HepG2 (cell line): ENCODE measurements around the gene SQSTM1. TPM values are rescaled to one million over a fixed set of nuclear protein-coding genes. Genes with fewer than 3 reads are reported as not detected.

Experiments
- ATAC-seq: fragments of 200-7000 bp; cut with Tn5 transposase; 3 replicates; pipeline ENCODE4 v1.9.1; 2020; ENCODE audit warnings: mild to moderate bottlenecking, moderate library complexity
- BruUV-seq: library from RNA; stranded (reverse); fragments of 400-500 nt; replicated peaks from 2 replicates; lab custom pipeline; 2021; lab: Mats Ljungman, UMichigan
- CTCF ChIA-PET: fragments of 300-600 bp; formaldehyde crosslinking; extraction: SDS; loops from one replicate; lab custom pipeline; 2021; ENCODE audit warnings: low total read pairs, inconsistent platforms, low intra/inter-chr PET ratio; lab: Yijun Ruan, JAX
- POLR2A ChIA-PET: fragments of 350-600 bp; sonication (Branson Sonifier 250); formaldehyde crosslinking; loops from one replicate; lab custom pipeline; 2020; ENCODE audit warnings: antibody characterized with exemption, inconsistent platforms; lab: Yijun Ruan, JAX
- DNase-seq: peaks from one replicate; pipeline ENCODE4 v3.0.0-alpha.2; 2015; ENCODE audit warnings: low spot score
- FAIRE-seq: peaks from 3 replicates; lab custom pipeline; 2011; peaks lifted over from hg19 to GRCh38; lab: Jason Lieb, UNC
- H2AFZ ChIP-seq: one replicate; pipeline ENCODE4 v1.6.1; 2011; ENCODE audit warnings: low read length, inconsistent platforms
- H3K27ac ChIP-seq: fragments of 300-600 bp; 3 replicates; pipeline ENCODE4 v1.8.0; 2011; ENCODE audit warnings: mixed run types, mild to moderate bottlenecking, mixed read lengths, low read length, inconsistent platforms; ENCODE audit not compliant: insufficient read depth; ENCODE audit errors: extremely low read length
- H3K27me3 ChIP-seq, 2 experiments: fragments of 200-600 bp in 1 of 2; 2 replicates in 1 of 2; 3 replicates in 1 of 2; pipeline versions ENCODE4 v1.6.0 to v1.8.0; 2011; ENCODE audit warnings: low read length in 2 of 2, mild to moderate bottlenecking in 2 of 2, moderate library complexity in 2 of 2, inconsistent platforms in 1 of 2; ENCODE audit not compliant: insufficient read depth in 2 of 2, control insufficient read depth in 1 of 2
- H3K36me3 ChIP-seq, 2 experiments: fragments of 200-600 bp in 1 of 2; replicated peaks in 1 of 2; 2 replicates in 1 of 2; 3 replicates in 1 of 2; pipeline versions ENCODE4 v1.5.1 to v1.8.0; 2011; ENCODE audit warnings: low read length in 2 of 2, inconsistent platforms in 1 of 2; ENCODE audit not compliant: insufficient read depth in 2 of 2, control insufficient read depth in 1 of 2
- H3K4me1 ChIP-seq: 2 replicates; pipeline ENCODE4 v1.5.1; 2012; ENCODE audit warnings: low read length, inconsistent platforms; ENCODE audit not compliant: insufficient read depth
- H3K4me2 ChIP-seq: 2 replicates; pipeline ENCODE4 v1.6.0; 2011; ENCODE audit warnings: low read depth, low read length, inconsistent platforms
- H3K4me3 ChIP-seq, 3 experiments: fragments of 200-600 bp in 1 of 3; sonication (generic), shearing (Covaris generic) in 1 of 3; replicated peaks in 1 of 3; 2 replicates each; pipeline ENCODE4 v1.5.1; 2011 to 2016; ENCODE audit warnings: low read length in 3 of 3, inconsistent platforms in 2 of 3, low read depth in 2 of 3, mild to moderate bottlenecking in 2 of 3, control low read depth in 1 of 3, mixed read lengths in 1 of 3; ENCODE audit not compliant: insufficient read depth in 1 of 3
- H3K79me2 ChIP-seq: one replicate; pipeline ENCODE4 v1.6.1; 2011; ENCODE audit warnings: low read length, inconsistent platforms; ENCODE audit not compliant: insufficient read depth
- H3K9ac ChIP-seq: 2 replicates; pipeline ENCODE4 v1.6.0; 2011; ENCODE audit warnings: mild to moderate bottlenecking, low read depth, low read length, inconsistent platforms; ENCODE audit not compliant: insufficient read depth
- H3K9me3 ChIP-seq: 2 replicates; pipeline ENCODE4 v1.5.1; 2012; ENCODE audit warnings: mild to moderate bottlenecking, low read length
- H4K20me1 ChIP-seq: 2 replicates; pipeline ENCODE4 v1.6.0; 2011; ENCODE audit warnings: inconsistent platforms, mild to moderate bottlenecking, low read length, moderate library complexity; ENCODE audit not compliant: insufficient read depth
- ADNP ChIP-seq: sonication (generic); formaldehyde crosslinking; IDR thresholded peaks from 2 replicates; pipeline ENCODE4 v1.4.0; 2020; ENCODE audit warnings: missing genetic modification reagents
- MLLT10 ChIP-seq: sonication (generic); formaldehyde crosslinking; IDR thresholded peaks from 2 replicates; pipeline ENCODE4 v1.4.0; 2020; ENCODE audit warnings: missing genetic modification reagents
- ZFP90 ChIP-seq: sonication (generic); formaldehyde crosslinking; IDR thresholded peaks from 2 replicates; pipeline ENCODE4 v1.8.0; 2022; ENCODE audit warnings: missing genetic modification reagents, mild to moderate bottlenecking, inconsistent platforms, borderline replicate concordance
- ZNF570 ChIP-seq: sonication (generic); formaldehyde crosslinking; IDR thresholded peaks from 2 replicates; pipeline ENCODE4 v1.4.0; 2020; ENCODE audit warnings: mild to moderate bottlenecking, missing genetic modification reagents, borderline replicate concordance
- ZNF615 ChIP-seq: sonication (generic); formaldehyde crosslinking; IDR thresholded peaks from 2 replicates; pipeline ENCODE4 v1.5.0; 2020; ENCODE audit warnings: mild to moderate bottlenecking, missing genetic modification reagents, borderline replicate concordance
- WGBS: methylation state at CpG from one replicate; pipeline ENCODE4 v1.1.6; 2017; ENCODE audit warnings: low lambda C conversion rate; 5-methylcytosine and 5-hydroxymethylcytosine counted together
- in situ Hi-C: cut with HindIII; loops from 2 replicates; pipeline ENCODE4 v1.10.0; 2017; ENCODE audit warnings: low pct_unique_long_range_greater_than_20kb; ENCODE audit not compliant: extremely low pct_ligation_motif_present
- intact Hi-C: fragments of 100-400 bp; cut with micrococcal nuclease; formaldehyde crosslinking; loops from one replicate; pipeline ENCODE4 v1.10.0; 2022; ENCODE audit not compliant: unreplicated experiment
- polyA plus RNA-seq, 8 experiments: library from polyadenylated mRNA; depleted of rRNA in 3 of 8; stranded (reverse) in 7 of 8; unstranded in 1 of 8; fragments of >200 nt; fragmentation: Illumina TruSeq in 4 of 8; extraction: Trizol in 4 of 8; gene quantifications; 2 replicates each; pipeline versions ENCODE4 v1.2.1 to v1.2.3, GENCODE V29; 2011 to 2016; ENCODE audit warnings: low read depth in 4 of 8, missing spikeins in 1 of 8, mixed read lengths in 1 of 8; ENCODE audit not compliant: insufficient read depth in 1 of 8
- total RNA-seq, 5 experiments: library from RNA; depleted of rRNA; stranded (reverse); fragments of >200 nt; fragmentation: Illumina TruSeq; extraction: Trizol; gene quantifications; 2 replicates each; pipeline ENCODE4 v1.2.3, GENCODE V29; 2016; ENCODE audit warnings: low read depth in 1 of 5
- TF ChIP-seq, protein P1 (sequence below): IDR thresholded peaks from 2 replicates; pipeline ENCODE4 v1.6.1; 2016
- TF ChIP-seq, protein P2 (sequence below): sonication (generic); formaldehyde crosslinking; IDR thresholded peaks from 2 replicates; pipeline ENCODE4 v1.8.0; 2022; ENCODE audit warnings: mild to moderate bottlenecking, missing genetic modification reagents, borderline replicate concordance
- TF ChIP-seq, protein P3 (sequence below): sonication (generic); formaldehyde crosslinking; conservative IDR thresholded peaks from 2 replicates; pipeline ENCODE4 v1.4.0; 2020; ENCODE audit warnings: missing genetic modification reagents
- TF ChIP-seq, protein P4 (sequence below), 2 experiments: sonication (generic) in 1 of 2; formaldehyde crosslinking in 1 of 2; IDR thresholded peaks; 2 replicates each; pipeline versions ENCODE4 v1.6.1 to v1.9.0; 2014 to 2022; ENCODE audit warnings: antibody characterized with exemption in 1 of 2, borderline replicate concordance in 1 of 2, inconsistent platforms in 1 of 2, low read depth in 1 of 2, missing genetic modification reagents in 1 of 2

SQSTM1 gene
- total and polyA plus RNA-seq, 2 of the 13 experiments (the other 11 are each of a cell fraction or from before 2014, with no cell fraction given): 90.9 to 160 TPM

DNA sequence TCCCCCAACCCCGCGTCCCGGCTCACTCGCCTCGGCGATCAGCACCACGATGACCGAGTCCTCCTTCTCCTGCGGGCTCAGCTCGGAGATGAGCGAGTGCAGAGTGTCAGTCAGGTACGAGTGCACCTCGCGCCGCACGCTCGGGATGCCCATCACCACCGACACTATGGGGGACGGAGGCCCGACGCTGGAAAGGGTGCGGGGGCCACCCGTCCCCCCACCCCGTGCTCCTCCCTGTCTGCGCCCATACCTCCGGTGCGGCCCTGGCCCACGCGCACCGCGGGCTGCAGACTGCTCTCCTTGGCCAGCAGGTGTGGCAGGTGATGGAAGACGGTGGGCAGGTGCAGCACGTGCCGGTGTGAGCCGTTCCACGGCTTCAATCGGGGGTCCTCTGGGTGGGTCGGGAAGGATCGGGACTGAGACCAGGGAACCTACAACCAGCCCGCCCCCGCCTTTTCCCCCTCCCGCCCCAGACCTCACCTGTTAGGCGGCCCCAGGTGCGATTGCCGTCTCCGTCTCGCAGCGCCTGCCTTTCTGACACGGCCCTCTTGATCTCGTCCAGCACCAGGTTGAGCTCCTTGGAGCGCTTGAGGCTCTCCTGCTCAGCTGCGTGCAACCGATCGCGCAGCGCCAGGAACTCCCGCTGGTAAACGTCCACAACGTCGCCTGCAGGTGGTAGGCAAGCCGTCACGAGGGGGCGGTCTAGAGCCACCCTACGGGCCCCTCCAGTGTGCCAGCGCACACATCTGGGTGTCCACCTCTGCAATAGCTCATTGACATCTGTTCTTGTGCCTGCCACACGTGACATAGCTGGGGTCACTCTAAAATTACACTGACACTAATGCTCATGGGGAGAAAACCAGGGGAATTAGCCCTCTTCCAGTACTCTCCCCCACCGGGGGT is 19.1 kb upstream of the SQSTM1 start:
- H3K27me3 ChIP-seq: no peaks in the 10 kb centered on the region
- peaks cover 27% of the 10 kb centered on the region for H3K79me2 ChIP-seq
- ATAC-seq (peak; percentile 3; the same call in 2 of the 3 replicates), FAIRE-seq (no peak), DNase-seq (peak; percentile 40)
- no peak overlapping the region for H3K9ac ChIP-seq
- no peak overlapping the region for H3K4me3 ChIP-seq
- peaks cover 40% of the 10 kb centered on the region for H3K4me1 ChIP-seq
- no TSS peak for BruUV-seq
- peaks cover 28 to 43% of the 10 kb centered on the region in 2 experiments; a peak in 4 of 5 replicates for H3K36me3 ChIP-seq
- CTCF ChIA-PET: interaction anchor here (1.2 to 1.5 kb wide), 2 partner anchors 23 to 35 kb away, joined by 3 to 5 read pairs; no protein-coding TSS in a partner anchor
- no peaks in the 10 kb centered on the region for H3K9me3 ChIP-seq
- no peak overlapping the region for H2AFZ ChIP-seq
- peaks cover 20% of the 10 kb centered on the region; the same call in 1 of the 2 replicates for H4K20me1 ChIP-seq
- in situ Hi-C loops: no loop called here
- 99% methylated on average over 58 of the region's 67 CpGs for WGBS
- intact Hi-C loops: no loop called here
- POLR2A ChIA-PET: interaction anchor here (0.6 to 8.6 kb wide), 8 partner anchors 10 to 36 kb away, joined by 3 to 115 read pairs (median 5); partner anchors contain the start of gene SQSTM1
- H3K27ac ChIP-seq: no peak overlapping the region
- no peak overlapping the region for H3K4me2 ChIP-seq
- TF ChIP-seq MLLT10 (CRISPR knock-in tag): no peak
- TF ChIP-seq, protein P1, sequence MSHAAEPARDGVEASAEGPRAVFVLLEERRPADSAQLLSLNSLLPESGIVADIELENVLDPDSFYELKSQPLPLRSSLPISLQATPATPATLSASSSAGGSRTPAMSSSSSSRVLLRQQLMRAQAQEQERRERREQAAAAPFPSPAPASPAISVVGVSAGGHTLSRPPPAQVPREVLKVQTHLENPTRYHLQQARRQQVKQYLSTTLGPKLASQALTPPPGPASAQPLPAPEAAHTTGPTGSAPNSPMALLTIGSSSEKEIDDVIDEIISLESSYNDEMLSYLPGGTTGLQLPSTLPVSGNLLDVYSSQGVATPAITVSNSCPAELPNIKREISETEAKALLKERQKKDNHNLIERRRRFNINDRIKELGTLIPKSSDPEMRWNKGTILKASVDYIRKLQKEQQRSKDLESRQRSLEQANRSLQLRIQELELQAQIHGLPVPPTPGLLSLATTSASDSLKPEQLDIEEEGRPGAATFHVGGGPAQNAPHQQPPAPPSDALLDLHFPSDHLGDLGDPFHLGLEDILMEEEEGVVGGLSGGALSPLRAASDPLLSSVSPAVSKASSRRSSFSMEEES: no peak
- TF ChIP-seq, protein P2, sequence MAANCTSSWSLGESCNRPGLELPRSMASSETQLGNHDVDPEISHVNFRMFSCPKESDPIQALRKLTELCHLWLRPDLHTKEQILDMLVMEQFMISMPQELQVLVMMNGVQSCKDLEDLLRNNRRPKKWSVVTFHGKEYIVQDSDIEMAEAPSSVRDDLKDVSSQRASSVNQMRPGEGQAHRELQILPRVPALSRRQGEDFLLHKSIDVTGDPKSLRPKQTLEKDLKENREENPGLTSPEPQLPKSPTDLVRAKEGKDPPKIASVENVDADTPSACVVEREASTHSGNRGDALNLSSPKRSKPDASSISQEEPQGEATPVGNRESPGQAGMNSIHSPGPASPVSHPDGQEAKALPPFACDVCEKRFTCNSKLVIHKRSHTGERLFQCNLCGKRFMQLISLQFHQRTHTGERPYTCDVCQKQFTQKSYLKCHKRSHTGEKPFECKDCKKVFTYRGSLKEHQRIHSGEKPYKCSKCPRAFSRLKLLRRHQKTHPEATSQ (CRISPR knock-in tag): no peak
- no peak for TF ChIP-seq ZFP90 (CRISPR knock-in tag)
- TF ChIP-seq ZNF615 (CRISPR knock-in tag): no peak
- TF ChIP-seq, protein P3, sequence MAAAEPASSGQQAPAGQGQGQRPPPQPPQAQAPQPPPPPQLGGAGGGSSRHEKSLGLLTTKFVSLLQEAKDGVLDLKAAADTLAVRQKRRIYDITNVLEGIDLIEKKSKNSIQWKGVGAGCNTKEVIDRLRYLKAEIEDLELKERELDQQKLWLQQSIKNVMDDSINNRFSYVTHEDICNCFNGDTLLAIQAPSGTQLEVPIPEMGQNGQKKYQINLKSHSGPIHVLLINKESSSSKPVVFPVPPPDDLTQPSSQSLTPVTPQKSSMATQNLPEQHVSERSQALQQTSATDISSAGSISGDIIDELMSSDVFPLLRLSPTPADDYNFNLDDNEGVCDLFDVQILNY: no peak
- no peak for TF ChIP-seq ADNP (CRISPR knock-in tag)
- TF ChIP-seq ZNF570: no peak
- TF ChIP-seq, protein P4, sequence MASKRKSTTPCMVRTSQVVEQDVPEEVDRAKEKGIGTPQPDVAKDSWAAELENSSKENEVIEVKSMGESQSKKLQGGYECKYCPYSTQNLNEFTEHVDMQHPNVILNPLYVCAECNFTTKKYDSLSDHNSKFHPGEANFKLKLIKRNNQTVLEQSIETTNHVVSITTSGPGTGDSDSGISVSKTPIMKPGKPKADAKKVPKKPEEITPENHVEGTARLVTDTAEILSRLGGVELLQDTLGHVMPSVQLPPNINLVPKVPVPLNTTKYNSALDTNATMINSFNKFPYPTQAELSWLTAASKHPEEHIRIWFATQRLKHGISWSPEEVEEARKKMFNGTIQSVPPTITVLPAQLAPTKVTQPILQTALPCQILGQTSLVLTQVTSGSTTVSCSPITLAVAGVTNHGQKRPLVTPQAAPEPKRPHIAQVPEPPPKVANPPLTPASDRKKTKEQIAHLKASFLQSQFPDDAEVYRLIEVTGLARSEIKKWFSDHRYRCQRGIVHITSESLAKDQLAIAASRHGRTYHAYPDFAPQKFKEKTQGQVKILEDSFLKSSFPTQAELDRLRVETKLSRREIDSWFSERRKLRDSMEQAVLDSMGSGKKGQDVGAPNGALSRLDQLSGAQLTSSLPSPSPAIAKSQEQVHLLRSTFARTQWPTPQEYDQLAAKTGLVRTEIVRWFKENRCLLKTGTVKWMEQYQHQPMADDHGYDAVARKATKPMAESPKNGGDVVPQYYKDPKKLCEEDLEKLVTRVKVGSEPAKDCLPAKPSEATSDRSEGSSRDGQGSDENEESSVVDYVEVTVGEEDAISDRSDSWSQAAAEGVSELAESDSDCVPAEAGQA (IDR thresholded peaks at IDR 0.05; ENCODE audit: low read depth): no peak
- TF ChIP-seq, protein P4 (CRISPR knock-in tag; IDR thresholded peaks at IDR 0.05; ENCODE audit: borderline replicate concordance): no peak
